HepG2 (cell line): ENCODE results near the gene DNAJC7.

ENCODE experiments used
- ARID4A ChIP-seq: sonication (generic); formaldehyde crosslinking; IDR thresholded peaks from 2 replicates; pipeline ENCODE4 v1.5.0; 2020; ENCODE audit warnings: mild to moderate bottlenecking, missing genetic modification reagents, borderline replicate concordance
- BRCA1 ChIP-seq: sonication (generic); formaldehyde crosslinking; IDR thresholded peaks from 2 replicates; pipeline ENCODE4 v1.4.0; 2020; ENCODE audit warnings: missing genetic modification reagents
- YY1 ChIP-seq: IDR thresholded peaks from 2 replicates; pipeline ENCODE4 v1.6.1; 2011; ENCODE audit warnings: low read length, low read depth, moderate library complexity, mild to moderate bottlenecking; ENCODE audit not compliant: insufficient read depth, insufficient replicate concordance

- TF ChIP-seq ARID4A (CRISPR knock-in tag), result no peak
- TF ChIP-seq YY1, result no peak
- no peak for TF ChIP-seq BRCA1
These were observed 76.1 kb downstream of the DNAJC7 start for GRCh38 chr17:41941168-41941567.
